ENCODE data around the gene RUVBL2. TPM values are rescaled to one million over a fixed set of nuclear protein-coding genes. Genes with fewer than 3 reads are reported as not detected.

Gene RUVBL2
- total RNA-seq, 1 experiment from 2014 or later: 130 TPM

DNA sequence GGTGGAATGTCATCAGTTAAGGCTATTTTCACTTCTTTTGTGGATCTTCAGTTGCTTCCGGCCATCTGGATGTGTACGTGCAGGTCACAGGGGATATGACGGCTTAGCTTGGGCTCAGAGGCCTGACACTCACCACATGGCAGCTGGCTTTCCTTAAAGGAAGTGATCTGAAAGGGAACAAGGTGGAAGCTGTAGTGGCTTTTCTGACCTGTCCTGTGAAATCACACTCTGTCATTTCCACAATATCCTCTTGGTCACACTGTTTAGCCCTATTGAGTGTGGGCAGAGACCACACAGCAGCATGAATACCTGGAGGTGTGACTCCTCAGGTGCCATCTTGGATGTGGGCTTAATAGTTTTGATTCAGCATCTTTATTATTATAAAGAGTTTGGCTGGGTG lies 43.5 kb upstream of the RUVBL2 start:
- no peaks in the 10 kb centered on the region for H3K4me1 ChIP-seq (ENCODE audit: insufficient read depth, low read length)
- no peak overlapping the region for H2AK5ac ChIP-seq (ENCODE audit: insufficient read length, low read length)
- H3K14ac ChIP-seq (ENCODE audit: insufficient read depth, low read length): no peak overlapping the region
- H3K79me2 ChIP-seq (ENCODE audit: insufficient read depth, low read length): no peaks in the 10 kb centered on the region
- H3T11ph ChIP-seq (ENCODE audit: low read length): no peak overlapping the region
- Mint-ChIP-seq H3K4me3 (no peak overlapping the region), H3K9me3 (no peaks in the 10 kb centered on the region; a peak in 2 of 5 replicates), H3K4me1 (peaks cover 2 to 3% of the 10 kb centered on the region in 2 experiments), H3K27ac (no peak overlapping the region), H3K36me3 (ENCODE audit: insufficient read depth in 1 of 3, low read depth in 3 of 3) (peaks cover 0 to 1% (median under 1%) of the 10 kb centered on the region in 3 experiments; a peak in 2 of 7 replicates), H3K27me3 (ENCODE audit: low read depth) (peaks cover 13% of the 10 kb centered on the region)
- H2BK15ac ChIP-seq (ENCODE audit: low read depth, low read length): no peak overlapping the region
- no peak overlapping the region for H2BK20ac ChIP-seq (ENCODE audit: low read depth, low read length, poor library complexity, severe bottlenecking)
- H3K4me2 ChIP-seq (ENCODE audit: insufficient read depth, insufficient read length, low read length): no peak overlapping the region
- no peak overlapping the region for H3K27ac ChIP-seq (ENCODE audit: insufficient read length, low read depth, low read length)
- H4K5ac ChIP-seq (ENCODE audit: insufficient read length, low read depth, low read length): no peak overlapping the region
- H4K8ac ChIP-seq (replicated peaks; ENCODE audit: insufficient read length, low read depth, low read length): no peak overlapping the region
- no peak overlapping the region for H2BK120ac ChIP-seq (ENCODE audit: low read depth, low read length, poor library complexity, severe bottlenecking)
- TF ChIP-seq, protein P1, sequence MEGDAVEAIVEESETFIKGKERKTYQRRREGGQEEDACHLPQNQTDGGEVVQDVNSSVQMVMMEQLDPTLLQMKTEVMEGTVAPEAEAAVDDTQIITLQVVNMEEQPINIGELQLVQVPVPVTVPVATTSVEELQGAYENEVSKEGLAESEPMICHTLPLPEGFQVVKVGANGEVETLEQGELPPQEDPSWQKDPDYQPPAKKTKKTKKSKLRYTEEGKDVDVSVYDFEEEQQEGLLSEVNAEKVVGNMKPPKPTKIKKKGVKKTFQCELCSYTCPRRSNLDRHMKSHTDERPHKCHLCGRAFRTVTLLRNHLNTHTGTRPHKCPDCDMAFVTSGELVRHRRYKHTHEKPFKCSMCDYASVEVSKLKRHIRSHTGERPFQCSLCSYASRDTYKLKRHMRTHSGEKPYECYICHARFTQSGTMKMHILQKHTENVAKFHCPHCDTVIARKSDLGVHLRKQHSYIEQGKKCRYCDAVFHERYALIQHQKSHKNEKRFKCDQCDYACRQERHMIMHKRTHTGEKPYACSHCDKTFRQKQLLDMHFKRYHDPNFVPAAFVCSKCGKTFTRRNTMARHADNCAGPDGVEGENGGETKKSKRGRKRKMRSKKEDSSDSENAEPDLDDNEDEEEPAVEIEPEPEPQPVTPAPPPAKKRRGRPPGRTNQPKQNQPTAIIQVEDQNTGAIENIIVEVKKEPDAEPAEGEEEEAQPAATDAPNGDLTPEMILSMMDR (conservative IDR thresholded peaks at IDR 0.05): no peak
- no peak overlapping the region for H3K9ac ChIP-seq (ENCODE audit: extremely low read depth, insufficient read length, low read length)
- H4K20me1 ChIP-seq (ENCODE audit: control insufficient read depth, insufficient read depth, insufficient read length): no peaks in the 10 kb centered on the region
- H2BK12ac ChIP-seq (ENCODE audit: insufficient read length, low read depth, low read length): no peak overlapping the region
- H3K23me2 ChIP-seq (ENCODE audit: insufficient read length, low read depth, low read length, poor library complexity, severe bottlenecking): peaks cover 3% of the 10 kb centered on the region
- no CpG with 5 or more reads among the region's 3 CpGs for WGBS (ENCODE audit: extremely low coverage, insufficient read length, low lambda C conversion rate)
- no peak overlapping the region for H3K4ac ChIP-seq (ENCODE audit: low read depth, low read length)
- H3K9me3 ChIP-seq (ENCODE audit: control insufficient read depth, low read depth, low read length): no peaks in the 10 kb centered on the region
- no peak overlapping the region for H3K23ac ChIP-seq (ENCODE audit: insufficient read length, low read depth, low read length)
- H2AFZ ChIP-seq (ENCODE audit: low read length): no peak overlapping the region
- no peak overlapping the region for H2BK5ac ChIP-seq (ENCODE audit: insufficient read length, low read length)
- no peak overlapping the region for H4K91ac ChIP-seq (ENCODE audit: insufficient read length, low read depth, low read length)
- H3K79me1 ChIP-seq (ENCODE audit: insufficient read depth, low read depth, low read length, poor library complexity, severe bottlenecking): no peaks in the 10 kb centered on the region
- no peak for DNase-seq
- no peak overlapping the region for H3K18ac ChIP-seq (ENCODE audit: insufficient read length, low read depth, low read length)
- no peak overlapping the region for H3K56ac ChIP-seq (ENCODE audit: insufficient read length, low read depth, low read length)
- H3K27me3 ChIP-seq (ENCODE audit: insufficient read depth, low read length): no peaks in the 10 kb centered on the region

Data from H9 (cell line).